ENCODE measurements around the gene RHBDL2. TPM values are rescaled to one million over a fixed set of nuclear protein-coding genes. Genes with fewer than 3 reads are reported as not detected.
"Not testable (repeated sequence)": the region's sequence is repeated elsewhere in the genome, so short reads cannot be mapped to it uniquely, and the experiment has no call there.

RHBDL2 gene
- total RNA-seq: under 1 TPM; 0.05 to 0.85 (median 0.58) TPM

GRCh38 chr1:38941527-38942019 is at the start of gene RHBDL2:
Gene RHBDL2 (minus strand): TSS chr1:38941830. CDS start chr1:38919212, 22,618 bp downstream.
- no peak within 1 kb of the TSS for H3K4me3 ChIP-seq
- in situ Hi-C loops (cut with MboI; ENCODE audit: low pct_unique_long_range_greater_than_20kb in 2 of 9, low sequenced_read_pairs in 9 of 9, unreplicated experiment in 9 of 9): no loop called here
- no peaks in the 10 kb centered on the region for H3K4me1 ChIP-seq (replicated peaks in 1 of 2)
- H3K27ac ChIP-seq: no peak within 1 kb of the TSS
- ATAC-seq (replicated peaks in 6 of 8): peak in 3 of 8 experiments; percentile 79 to 99 (median 98)
- WGBS, 10 experiments: 10 to 92% (median 82%) methylated on average over 2 to 9 of the region's 14 CpGs; no CpG with 5 or more reads in 4 of the 10 experiments

- peak; percentile 84 to 96 (median 94) for ATAC-seq (replicated peaks in 6 of 8)
- peak within 1 kb of the TSS; percentile 91 to 92 for H3K27ac ChIP-seq
- peak within 1 kb of the TSS; percentile 70 to 93 (median 91) for H3K4me3 ChIP-seq
- in situ Hi-C loops (cut with MboI; ENCODE audit: low pct_unique_long_range_greater_than_20kb in 2 of 9, low sequenced_read_pairs in 9 of 9, unreplicated experiment in 9 of 9): no loop called here
- WGBS, 10 experiments: 0 to 17% (median 2%) methylated on average over 1 to 4 of the region's 76 CpGs; no CpG with 5 or more reads in 6 of the 10 experiments
- peaks cover 14% of the 10 kb centered on the region in 2 donors for H3K4me1 ChIP-seq (replicated peaks in 1 of 2)
Observed at GRCh38 chr1:38990738-38991637, 49.4 kb upstream of the RHBDL2 start, which contains the start of gene AKIRIN1. Gene AKIRIN1 (plus strand): TSS chr1:38991276. CDS start chr1:38991381, 105 bp downstream.

GRCh38 chr1:38990386-38990737 is 48.7 kb upstream of the RHBDL2 start:
- peak overlapping the region; percentile 70 to 93 (median 91) for H3K4me3 ChIP-seq
- ATAC-seq (replicated peaks in 6 of 8): no peak
- WGBS, 10 experiments: 20 to 94% (median 42%) methylated on average over 1 to 5 of the region's 5 CpGs; no CpG with 5 or more reads in 2 of the 10 experiments
- in situ Hi-C loops (cut with MboI; ENCODE audit: low pct_unique_long_range_greater_than_20kb in 2 of 9, low sequenced_read_pairs in 9 of 9, unreplicated experiment in 9 of 9): no loop called here
- peaks cover 14% of the 10 kb centered on the region in 2 donors for H3K4me1 ChIP-seq (replicated peaks in 1 of 2)
- H3K27ac ChIP-seq: peak overlapping the region; percentile 74 to 91

- Histone ChIP-seq H3K4me3 (no peak overlapping the region), H3K27ac (no peak overlapping the region), H3K4me1 (replicated peaks in 1 of 2) (peaks cover 14% of the 10 kb centered on the region in 2 donors)
- 38 to 100% (median 66%) methylated on average over 1 to 2 of the region's 2 CpGs for WGBS, 10 experiments
- in situ Hi-C loops (cut with MboI; ENCODE audit: low pct_unique_long_range_greater_than_20kb in 2 of 9, low sequenced_read_pairs in 9 of 9, unreplicated experiment in 9 of 9): no loop called here
- no peak for ATAC-seq (replicated peaks in 6 of 8)
Observed at GRCh38 chr1:38989979-38990378, 48.3 kb upstream of the RHBDL2 start.

GRCh38 chr1:38979380-38979779 is 37.8 kb upstream of the RHBDL2 start:
- WGBS, 10 experiments: 0 to 83% (median 63%) methylated on average over 1 of the region's 1 CpG; no CpG with 5 or more reads in 4 of the 10 experiments
- H3K4me3 ChIP-seq; in situ Hi-C loops (cut with MboI; ENCODE audit: low pct_unique_long_range_greater_than_20kb in 2 of 9, low sequenced_read_pairs in 9 of 9, unreplicated experiment in 9 of 9); ATAC-seq (replicated peaks in 6 of 8); H3K4me1 ChIP-seq (replicated peaks in 1 of 2); H3K27ac ChIP-seq: not testable (repeated sequence)

GRCh38 chr1:38978245-38978542 is 36.6 kb upstream of the RHBDL2 start:
- ATAC-seq (replicated peaks in 6 of 8); H3K4me3 ChIP-seq; H3K27ac ChIP-seq; H3K4me1 ChIP-seq (replicated peaks in 1 of 2); in situ Hi-C loops (cut with MboI; ENCODE audit: low pct_unique_long_range_greater_than_20kb in 2 of 9, low sequenced_read_pairs in 9 of 9, unreplicated experiment in 9 of 9): not testable (repeated sequence)
- WGBS, 10 experiments: 81 to 100% (median 90%) methylated on average over 1 to 5 of the region's 6 CpGs; no CpG with 5 or more reads in 4 of the 10 experiments

GRCh38 chr1:38977399-38978244 is 36.0 kb upstream of the RHBDL2 start:
- in situ Hi-C loops (cut with MboI; ENCODE audit: low pct_unique_long_range_greater_than_20kb in 2 of 9, low sequenced_read_pairs in 9 of 9, unreplicated experiment in 9 of 9); H3K27ac ChIP-seq; H3K4me1 ChIP-seq (replicated peaks in 1 of 2); ATAC-seq (replicated peaks in 6 of 8); H3K4me3 ChIP-seq: not testable (repeated sequence)
- 42 to 100% (median 77%) methylated on average over 2 to 12 of the region's 12 CpGs for WGBS, 10 experiments

- no peaks in the 10 kb centered on the region for H3K4me1 ChIP-seq (replicated peaks in 1 of 2)
- in situ Hi-C loops (cut with MboI; ENCODE audit: low pct_unique_long_range_greater_than_20kb in 2 of 9, low sequenced_read_pairs in 9 of 9, unreplicated experiment in 9 of 9): no loop called here
- 20 to 100% (median 73%) methylated on average over 1 to 10 of the region's 13 CpGs for WGBS, 10 experiments
- ATAC-seq (replicated peaks in 6 of 8): no peak
- no peak overlapping the region for H3K27ac ChIP-seq
- H3K4me3 ChIP-seq: no peak overlapping the region
Observed at GRCh38 chr1:38973659-38974437, 32.2 kb upstream of the RHBDL2 start.

GRCh38 chr1:38973145-38973544 is 31.5 kb upstream of the RHBDL2 start:
- WGBS, 10 experiments: 0 to 100% (median 85%) methylated on average over 1 to 3 of the region's 6 CpGs; no CpG with 5 or more reads in 4 of the 10 experiments
- peak in 2 of 8 experiments; percentile 32 to 67 for ATAC-seq (replicated peaks in 6 of 8)
- H3K27ac ChIP-seq; in situ Hi-C loops (cut with MboI; ENCODE audit: low pct_unique_long_range_greater_than_20kb in 2 of 9, low sequenced_read_pairs in 9 of 9, unreplicated experiment in 9 of 9); H3K4me1 ChIP-seq (replicated peaks in 1 of 2); H3K4me3 ChIP-seq: not testable (repeated sequence)

GRCh38 chr1:38964140-38964548 is 22.5 kb upstream of the RHBDL2 start:
- ATAC-seq (replicated peaks in 6 of 8): peak in 1 of 8 experiments; percentile 17
- WGBS, 10 experiments: 14 to 100% (median 67%) methylated on average over 1 to 3 of the region's 3 CpGs; no CpG with 5 or more reads in 3 of the 10 experiments
- H3K4me1 ChIP-seq (replicated peaks in 1 of 2): no peaks in the 10 kb centered on the region
- in situ Hi-C loops (cut with MboI; ENCODE audit: low pct_unique_long_range_greater_than_20kb in 2 of 9, low sequenced_read_pairs in 9 of 9, unreplicated experiment in 9 of 9): no loop called here
- H3K4me3 ChIP-seq: no peak overlapping the region
- H3K27ac ChIP-seq: no peak overlapping the region

GRCh38 chr1:38962560-38962959 is 20.9 kb upstream of the RHBDL2 start:
- in situ Hi-C loops (cut with MboI; ENCODE audit: low pct_unique_long_range_greater_than_20kb in 2 of 9, low sequenced_read_pairs in 9 of 9, unreplicated experiment in 9 of 9): no loop called here
- H3K4me3 ChIP-seq: no peak overlapping the region
- WGBS, 10 experiments: 0 to 100% (median 81%) methylated on average over 1 to 7 of the region's 7 CpGs; no CpG with 5 or more reads in 1 of the 10 experiments
- H3K27ac ChIP-seq: no peak overlapping the region
- no peak for ATAC-seq (replicated peaks in 6 of 8)
- H3K4me1 ChIP-seq (replicated peaks in 1 of 2): no peaks in the 10 kb centered on the region

GRCh38 chr1:38962113-38962512 is 20.5 kb upstream of the RHBDL2 start:
- 10 to 94% (median 90%) methylated on average over 2 to 3 of the region's 3 CpGs; no CpG with 5 or more reads in 3 of the 10 experiments for WGBS, 10 experiments
- Histone ChIP-seq H3K4me3 (no peak overlapping the region), H3K4me1 (replicated peaks in 1 of 2) (no peaks in the 10 kb centered on the region), H3K27ac (no peak overlapping the region)
- no peak for ATAC-seq (replicated peaks in 6 of 8)
- in situ Hi-C loops (cut with MboI; ENCODE audit: low pct_unique_long_range_greater_than_20kb in 2 of 9, low sequenced_read_pairs in 9 of 9, unreplicated experiment in 9 of 9): no loop called here

All from motor neuron (in vitro differentiated cells).